Panc1 (cell line): ENCODE measurements around the gene RPH3AL. TPM values are rescaled to one million over a fixed set of nuclear protein-coding genes. Genes with fewer than 3 reads are reported as not detected.

ENCODE experiments used
- ATAC-seq: fragments of 200-7000 bp; cut with Tn5 transposase; 2 replicates; pipeline ENCODE4 v1.9.1; 2020; ENCODE audit warnings: mild to moderate bottlenecking, moderate library complexity
- BruUV-seq: library from RNA; stranded (reverse); fragments of 400-500 nt; replicated peaks from 2 replicates; lab custom pipeline; 2021; lab: Mats Ljungman, UMichigan
- CTCF ChIA-PET: fragments of 300-600 bp; sonication (Branson Sonifier 250); formaldehyde crosslinking; loops from one replicate; lab custom pipeline; 2022; ENCODE audit warnings: antibody characterized with exemption; lab: Charles Lee
- POLR2A ChIA-PET: fragments of 300-600 bp; sonication (Branson Sonifier 250); formaldehyde crosslinking; loops from one replicate; lab custom pipeline; 2022; ENCODE audit warnings: antibody characterized with exemption; lab: Charles Lee
- DNase-seq: peaks from one replicate; pipeline ENCODE4 v3.0.0-alpha.2; 2010; ENCODE audit warnings: low read depth, low spot score
- H3K27ac ChIP-seq: 2 replicates; pipeline ENCODE4 v1.5.1; 2011; ENCODE audit warnings: mild to moderate bottlenecking, low read length, inconsistent platforms
- H3K27me3 ChIP-seq: fragments of 200-500 bp; sonication (Bioruptor generic); 2 replicates; pipeline ENCODE4 v1.6.0; 2014; ENCODE audit warnings: low read length, inconsistent platforms; ENCODE audit not compliant: control insufficient read depth, insufficient read depth
- H3K36me3 ChIP-seq: fragments of 200-500 bp; sonication (Bioruptor generic); 2 replicates; pipeline ENCODE4 v1.5.1; 2014; ENCODE audit warnings: inconsistent platforms, mild to moderate bottlenecking, low read length, moderate library complexity; ENCODE audit not compliant: control insufficient read depth, insufficient read depth
- H3K4me1 ChIP-seq: 2 replicates; pipeline ENCODE4 v1.5.1; 2011; ENCODE audit warnings: inconsistent platforms, mild to moderate bottlenecking, low read length, moderate library complexity; ENCODE audit not compliant: control insufficient read depth, insufficient read depth
- H3K4me3 ChIP-seq, 2 experiments: 2 replicates each; pipeline ENCODE4 v1.5.1; 2011 to 2012; ENCODE audit warnings: low read depth in 2 of 2, low read length in 2 of 2, mild to moderate bottlenecking in 2 of 2, inconsistent platforms in 1 of 2, moderate library complexity in 1 of 2
- H3K9me3 ChIP-seq: fragments of 200-500 bp; sonication (Bioruptor generic); 2 replicates; pipeline ENCODE4 v1.5.1; 2014; ENCODE audit warnings: low read depth, mild to moderate bottlenecking, inconsistent platforms, low read length, moderate library complexity; ENCODE audit not compliant: control insufficient read depth, insufficient read depth
- POLR2AphosphoS5 ChIP-seq: IDR thresholded peaks from 2 replicates; pipeline ENCODE4 v1.6.1; 2012; ENCODE audit warnings: mild to moderate bottlenecking, low read depth, low read length, moderate library complexity
- SIN3A ChIP-seq: IDR thresholded peaks from 2 replicates; pipeline ENCODE4 v1.6.1; 2012; ENCODE audit warnings: low read depth, mild to moderate bottlenecking, low read length, moderate library complexity, borderline replicate concordance; ENCODE audit not compliant: insufficient read depth
- TCF7L2 ChIP-seq: IDR thresholded peaks from 2 replicates; pipeline ENCODE4 v1.6.1; 2011; ENCODE audit warnings: mild to moderate bottlenecking, low read depth, low read length, inconsistent platforms
- in situ Hi-C: cut with HindIII; loops from 2 replicates; pipeline ENCODE4 v1.10.0; 2016; ENCODE audit warnings: low sequenced_read_pairs, low pct_unique_long_range_greater_than_20kb
- intact Hi-C: fragments of 100-400 bp; cut with micrococcal nuclease; formaldehyde crosslinking; loops from one replicate; pipeline ENCODE4 v1.10.0; 2022; ENCODE audit not compliant: unreplicated experiment
- total RNA-seq: library from RNA; stranded (reverse); gene quantifications from one replicate; pipeline ENCODE4 v1.2.1, GENCODE V29; 2021; ENCODE audit not compliant: unreplicated experiment
- TF ChIP-seq, protein P1 (sequence below), 2 experiments: IDR thresholded peaks; 2 replicates each; pipeline ENCODE4 v1.6.1; 2011 to 2012; ENCODE audit warnings: low read depth in 2 of 2, control low read depth in 1 of 2, low read length in 1 of 2, mild to moderate bottlenecking in 1 of 2, moderate library complexity in 1 of 2; ENCODE audit not compliant: insufficient read depth in 1 of 2
- TF ChIP-seq, protein P2 (sequence below): fragments of 450-650 bp; IDR thresholded peaks from 2 replicates; pipeline ENCODE4 v1.5.1; 2017; ENCODE audit warnings: mild to moderate bottlenecking

Gene RPH3AL
- total RNA-seq, 1 experiment from 2014 or later, result 2.2 TPM

DNA sequence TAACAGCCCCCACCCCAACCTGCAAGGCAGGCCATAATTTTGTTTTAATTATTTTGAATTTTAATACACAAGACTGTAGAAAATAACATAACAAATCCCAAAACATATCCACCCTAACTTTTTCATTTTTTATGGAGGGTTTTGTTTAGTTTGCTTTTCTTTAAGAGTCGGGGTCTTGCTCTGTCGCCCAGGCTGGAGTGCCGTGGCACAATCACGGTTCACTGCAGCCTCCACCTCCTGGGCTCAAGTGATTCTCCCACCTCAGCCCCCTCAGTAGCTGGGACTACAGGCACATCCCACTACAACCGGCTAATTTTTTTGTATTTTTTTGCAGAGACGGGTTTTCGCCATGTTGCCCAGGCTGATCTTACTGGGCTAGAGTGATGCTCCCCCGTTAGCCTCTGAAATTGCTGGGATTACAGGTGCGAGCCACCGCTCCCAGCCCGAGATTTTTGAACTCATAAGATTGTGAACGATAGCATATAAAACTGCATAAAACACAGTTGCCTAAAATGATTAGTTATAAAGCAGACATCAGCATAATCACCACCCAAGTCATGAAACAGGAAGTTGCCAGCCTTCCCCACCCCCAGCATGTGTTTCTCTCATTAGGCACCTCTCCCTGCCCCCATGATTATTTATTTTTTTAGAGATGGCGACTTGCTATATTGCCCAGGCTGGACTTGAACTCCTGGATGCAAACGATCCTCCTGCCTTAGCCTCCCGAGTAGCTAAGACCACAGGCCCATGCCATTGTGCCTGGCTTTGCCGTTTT, 157.6 kb downstream of the RPH3AL start:
- Histone ChIP-seq H3K36me3 (no peaks in the 10 kb centered on the region), H3K4me1 (peaks cover 13% of the 10 kb centered on the region), H3K27ac (no peak overlapping the region), H3K9me3 (no peaks in the 10 kb centered on the region), H3K27me3 (no peaks in the 10 kb centered on the region), H3K4me3 (no peak overlapping the region)
- ChIA-PET CTCF (no interaction called here), POLR2A (no interaction called here)
- no TSS peak for BruUV-seq
- TF ChIP-seq SIN3A, result no peak
- no peak for TF ChIP-seq POLR2AphosphoS5
- no peak for TF ChIP-seq TCF7L2
- TF ChIP-seq, protein P1, sequence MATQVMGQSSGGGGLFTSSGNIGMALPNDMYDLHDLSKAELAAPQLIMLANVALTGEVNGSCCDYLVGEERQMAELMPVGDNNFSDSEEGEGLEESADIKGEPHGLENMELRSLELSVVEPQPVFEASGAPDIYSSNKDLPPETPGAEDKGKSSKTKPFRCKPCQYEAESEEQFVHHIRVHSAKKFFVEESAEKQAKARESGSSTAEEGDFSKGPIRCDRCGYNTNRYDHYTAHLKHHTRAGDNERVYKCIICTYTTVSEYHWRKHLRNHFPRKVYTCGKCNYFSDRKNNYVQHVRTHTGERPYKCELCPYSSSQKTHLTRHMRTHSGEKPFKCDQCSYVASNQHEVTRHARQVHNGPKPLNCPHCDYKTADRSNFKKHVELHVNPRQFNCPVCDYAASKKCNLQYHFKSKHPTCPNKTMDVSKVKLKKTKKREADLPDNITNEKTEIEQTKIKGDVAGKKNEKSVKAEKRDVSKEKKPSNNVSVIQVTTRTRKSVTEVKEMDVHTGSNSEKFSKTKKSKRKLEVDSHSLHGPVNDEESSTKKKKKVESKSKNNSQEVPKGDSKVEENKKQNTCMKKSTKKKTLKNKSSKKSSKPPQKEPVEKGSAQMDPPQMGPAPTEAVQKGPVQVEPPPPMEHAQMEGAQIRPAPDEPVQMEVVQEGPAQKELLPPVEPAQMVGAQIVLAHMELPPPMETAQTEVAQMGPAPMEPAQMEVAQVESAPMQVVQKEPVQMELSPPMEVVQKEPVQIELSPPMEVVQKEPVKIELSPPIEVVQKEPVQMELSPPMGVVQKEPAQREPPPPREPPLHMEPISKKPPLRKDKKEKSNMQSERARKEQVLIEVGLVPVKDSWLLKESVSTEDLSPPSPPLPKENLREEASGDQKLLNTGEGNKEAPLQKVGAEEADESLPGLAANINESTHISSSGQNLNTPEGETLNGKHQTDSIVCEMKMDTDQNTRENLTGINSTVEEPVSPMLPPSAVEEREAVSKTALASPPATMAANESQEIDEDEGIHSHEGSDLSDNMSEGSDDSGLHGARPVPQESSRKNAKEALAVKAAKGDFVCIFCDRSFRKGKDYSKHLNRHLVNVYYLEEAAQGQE (IDR thresholded peaks at IDR 0.05; ENCODE audit: insufficient read depth in 1 of 2, low read depth in 2 of 2, low read length in 1 of 2), result no peak
- no peak for DNase-seq
- intact Hi-C loops (no loop called here), in situ Hi-C loops (no loop called here)
- no peak for ATAC-seq

DNA sequence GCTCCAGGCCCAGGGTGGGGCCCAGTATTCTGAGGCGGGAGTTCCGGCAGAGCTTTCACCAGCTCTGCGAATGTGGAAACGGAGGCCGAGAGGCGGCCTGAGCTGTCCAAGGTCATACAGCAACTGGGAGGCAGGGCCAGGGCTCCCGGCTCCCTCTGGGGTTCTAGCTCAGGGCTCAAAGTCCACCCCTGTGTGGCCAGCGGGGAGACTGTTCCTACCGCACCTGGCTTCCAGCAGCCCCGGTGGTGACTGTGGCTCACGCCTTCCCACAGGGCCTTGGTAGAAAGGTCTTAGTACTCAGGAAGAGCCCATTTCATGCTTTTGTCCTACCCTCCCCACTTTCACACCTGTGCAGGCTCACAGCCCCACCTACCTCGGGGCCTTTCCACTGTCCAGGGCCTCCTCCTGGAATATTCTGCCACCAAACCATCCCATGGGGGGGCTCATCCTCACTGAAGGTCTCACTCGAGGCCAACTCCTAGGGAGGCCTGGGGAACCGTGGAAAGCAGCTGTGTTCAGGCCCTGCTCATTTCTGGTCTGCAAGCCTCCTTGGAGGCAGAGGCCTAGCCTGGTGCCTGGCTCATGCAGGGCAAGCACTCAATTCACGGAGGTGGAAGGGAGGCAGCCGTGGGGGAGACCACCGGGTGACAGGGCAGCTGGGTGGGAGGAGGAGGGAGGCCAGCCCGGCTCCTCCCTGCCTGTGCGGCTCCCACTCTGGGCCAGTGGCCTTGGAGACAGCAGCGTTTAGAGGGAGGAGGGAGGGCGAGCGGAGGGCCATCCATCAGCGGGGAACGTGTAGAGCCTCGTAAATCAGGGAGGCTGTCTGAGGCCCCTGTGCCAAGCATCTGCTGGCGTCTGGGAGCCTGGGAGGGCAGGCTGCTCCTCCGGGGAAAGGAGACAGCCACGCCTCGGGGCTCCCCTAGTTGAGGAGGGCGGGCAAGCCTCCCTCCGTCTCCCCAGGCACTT, 158.5 kb downstream of the RPH3AL start:
- Histone ChIP-seq H3K27me3 (no peaks in the 10 kb centered on the region), H3K4me3 (no peak overlapping the region), H3K36me3 (no peaks in the 10 kb centered on the region), H3K9me3 (no peaks in the 10 kb centered on the region), H3K4me1 (peaks cover 4% of the 10 kb centered on the region; the same call in 1 of the 2 replicates), H3K27ac (no peak overlapping the region)
- in situ Hi-C loops, result no loop called here
- DNase-seq, result no peak
- TF ChIP-seq, protein P1 (IDR thresholded peaks at IDR 0.05; ENCODE audit: insufficient read depth in 1 of 2, low read depth in 2 of 2, low read length in 1 of 2), result no peak
- TF ChIP-seq POLR2AphosphoS5, result no peak
- TF ChIP-seq, protein P2, sequence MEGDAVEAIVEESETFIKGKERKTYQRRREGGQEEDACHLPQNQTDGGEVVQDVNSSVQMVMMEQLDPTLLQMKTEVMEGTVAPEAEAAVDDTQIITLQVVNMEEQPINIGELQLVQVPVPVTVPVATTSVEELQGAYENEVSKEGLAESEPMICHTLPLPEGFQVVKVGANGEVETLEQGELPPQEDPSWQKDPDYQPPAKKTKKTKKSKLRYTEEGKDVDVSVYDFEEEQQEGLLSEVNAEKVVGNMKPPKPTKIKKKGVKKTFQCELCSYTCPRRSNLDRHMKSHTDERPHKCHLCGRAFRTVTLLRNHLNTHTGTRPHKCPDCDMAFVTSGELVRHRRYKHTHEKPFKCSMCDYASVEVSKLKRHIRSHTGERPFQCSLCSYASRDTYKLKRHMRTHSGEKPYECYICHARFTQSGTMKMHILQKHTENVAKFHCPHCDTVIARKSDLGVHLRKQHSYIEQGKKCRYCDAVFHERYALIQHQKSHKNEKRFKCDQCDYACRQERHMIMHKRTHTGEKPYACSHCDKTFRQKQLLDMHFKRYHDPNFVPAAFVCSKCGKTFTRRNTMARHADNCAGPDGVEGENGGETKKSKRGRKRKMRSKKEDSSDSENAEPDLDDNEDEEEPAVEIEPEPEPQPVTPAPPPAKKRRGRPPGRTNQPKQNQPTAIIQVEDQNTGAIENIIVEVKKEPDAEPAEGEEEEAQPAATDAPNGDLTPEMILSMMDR, result no peak
- TF ChIP-seq SIN3A, result no peak
- no peak for TF ChIP-seq TCF7L2
- intact Hi-C loops, result no loop called here
- ATAC-seq, result no peak
- POLR2A ChIA-PET, result interaction anchor here (0.6 kb wide), 1 partner anchor 9 kb away, joined by 4 read pairs; no protein-coding TSS in a partner anchor
- CTCF ChIA-PET, result no interaction called here
- BruUV-seq, result no TSS peak
